Smooth muscle cell (in vitro differentiated cells): ENCODE measurements around the gene IL21R. TPM values are rescaled to one million over a fixed set of nuclear protein-coding genes. Genes with fewer than 3 reads are reported as not detected.

Source experiments
- DNase-seq: peaks from one replicate; lab custom pipeline; 2025; ENCODE audit not compliant: unreplicated experiment; lab: John Stamatoyannopoulos, UW
- H2AFZ ChIP-seq: fragments of 200-600 bp; sonication (generic); 2 replicates; pipeline ENCODE4 v1.6.0; 2016; ENCODE audit warnings: antibody characterized with exemption, low read depth, mild to moderate bottlenecking
- H3F3A ChIP-seq: fragments of 200-600 bp; sonication (generic); 2 replicates; pipeline ENCODE4 v1.6.0; 2017; ENCODE audit warnings: antibody characterized with exemption, low read depth
- H3K27ac ChIP-seq: fragments of 200-600 bp; sonication (generic); 2 replicates; pipeline ENCODE4 v1.5.1; 2016; ENCODE audit warnings: low read depth, mild to moderate bottlenecking
- H3K27me3 ChIP-seq: fragments of 200-600 bp; sonication (generic); 2 replicates; pipeline ENCODE4 v1.6.1; 2016; ENCODE audit warnings: low read depth, mild to moderate bottlenecking
- H3K36me3 ChIP-seq: fragments of 200-600 bp; sonication (generic); 2 replicates; pipeline ENCODE4 v1.5.1; 2016; ENCODE audit warnings: low read depth
- H3K4me1 ChIP-seq: fragments of 200-600 bp; sonication (generic); 2 replicates; pipeline ENCODE4 v1.5.1; 2016; ENCODE audit warnings: low read depth
- H3K4me2 ChIP-seq: fragments of 200-600 bp; sonication (generic); 2 replicates; pipeline ENCODE4 v1.6.0; 2016; ENCODE audit warnings: mild to moderate bottlenecking
- H3K4me3 ChIP-seq: fragments of 200-600 bp; sonication (generic); 2 replicates; pipeline ENCODE4 v1.5.1; 2016; ENCODE audit warnings: mild to moderate bottlenecking
- H3K79me2 ChIP-seq: fragments of 200-600 bp; sonication (generic); 2 replicates; pipeline ENCODE4 v1.6.0; 2016; ENCODE audit warnings: low read depth, mild to moderate bottlenecking
- H3K9ac ChIP-seq: fragments of 200-600 bp; sonication (generic); 2 replicates; pipeline ENCODE4 v1.6.0; 2016; ENCODE audit warnings: low read depth
- H3K9me3 ChIP-seq: fragments of 200-600 bp; sonication (generic); replicated peaks from 2 replicates; pipeline ENCODE4 v1.5.1; 2016; ENCODE audit warnings: low read depth
- H4K20me1 ChIP-seq: fragments of 200-600 bp; sonication (generic); 2 replicates; pipeline ENCODE4 v1.6.0; 2016; ENCODE audit warnings: low read depth
- WGBS: methylation state at CpG from one replicate; pipeline ENCODE4 v1.1.7; 2016; ENCODE audit warnings: low lambda C conversion rate; 5-methylcytosine and 5-hydroxymethylcytosine counted together
- polyA plus RNA-seq: library from polyadenylated mRNA; unstranded; fragments of >200 nt; fragmentation: Nextera tagmentation; extraction: Ambion mirVana; gene quantifications from 2 replicates; pipeline ENCODE4 v1.2.1, GENCODE V29; 2016
- total RNA-seq: library from RNA; depleted of rRNA; stranded (reverse); fragments of >200 nt; gene quantifications from 2 replicates; pipeline ENCODE4 v1.2.3, GENCODE V29; 2014
- TF ChIP-seq, protein P1 (sequence below): fragments of 200-600 bp; sonication (generic); IDR thresholded peaks from 2 replicates; pipeline ENCODE4 v1.5.1; 2017; ENCODE audit warnings: borderline replicate concordance, mild to moderate bottlenecking, antibody characterized with exemption; ENCODE audit not compliant: insufficient read depth, poor library complexity, severe bottlenecking

Gene IL21R
- total and polyA plus RNA-seq, 2 experiments from 2014 or later: not detected

- H3K36me3 ChIP-seq: peaks cover 9% of the 10 kb centered on the region
- TF ChIP-seq, protein P1, sequence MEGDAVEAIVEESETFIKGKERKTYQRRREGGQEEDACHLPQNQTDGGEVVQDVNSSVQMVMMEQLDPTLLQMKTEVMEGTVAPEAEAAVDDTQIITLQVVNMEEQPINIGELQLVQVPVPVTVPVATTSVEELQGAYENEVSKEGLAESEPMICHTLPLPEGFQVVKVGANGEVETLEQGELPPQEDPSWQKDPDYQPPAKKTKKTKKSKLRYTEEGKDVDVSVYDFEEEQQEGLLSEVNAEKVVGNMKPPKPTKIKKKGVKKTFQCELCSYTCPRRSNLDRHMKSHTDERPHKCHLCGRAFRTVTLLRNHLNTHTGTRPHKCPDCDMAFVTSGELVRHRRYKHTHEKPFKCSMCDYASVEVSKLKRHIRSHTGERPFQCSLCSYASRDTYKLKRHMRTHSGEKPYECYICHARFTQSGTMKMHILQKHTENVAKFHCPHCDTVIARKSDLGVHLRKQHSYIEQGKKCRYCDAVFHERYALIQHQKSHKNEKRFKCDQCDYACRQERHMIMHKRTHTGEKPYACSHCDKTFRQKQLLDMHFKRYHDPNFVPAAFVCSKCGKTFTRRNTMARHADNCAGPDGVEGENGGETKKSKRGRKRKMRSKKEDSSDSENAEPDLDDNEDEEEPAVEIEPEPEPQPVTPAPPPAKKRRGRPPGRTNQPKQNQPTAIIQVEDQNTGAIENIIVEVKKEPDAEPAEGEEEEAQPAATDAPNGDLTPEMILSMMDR: no peak
- no peaks in the 10 kb centered on the region for H3K4me1 ChIP-seq
- no peak overlapping the region for H3K27ac ChIP-seq
- H2AFZ ChIP-seq: no peak overlapping the region
- no peaks in the 10 kb centered on the region for H3K79me2 ChIP-seq
- no peaks in the 10 kb centered on the region for H3F3A ChIP-seq
- no peaks in the 10 kb centered on the region for H3K9me3 ChIP-seq
- no peak overlapping the region for H3K4me3 ChIP-seq
- H3K4me2 ChIP-seq: no peak overlapping the region
- no peaks in the 10 kb centered on the region for H4K20me1 ChIP-seq
- H3K9ac ChIP-seq: no peak overlapping the region
- no peaks in the 10 kb centered on the region for H3K27me3 ChIP-seq
- 97% methylated on average over 24 of the region's 24 CpGs for WGBS
- DNase-seq: no peak
Measured at GRCh38 chr16:27462846-27463682, 61.1 kb downstream of the IL21R start.

GRCh38 chr16:27463741-27464591, 62.0 kb downstream of the IL21R start:
- no peak overlapping the region for H3K4me3 ChIP-seq
- H3K9me3 ChIP-seq: no peaks in the 10 kb centered on the region
- no peaks in the 10 kb centered on the region for H3K27me3 ChIP-seq
- H3K9ac ChIP-seq: no peak overlapping the region
- H2AFZ ChIP-seq: no peak overlapping the region
- no peak overlapping the region for H3K27ac ChIP-seq
- WGBS: 98% methylated on average over 32 of the region's 32 CpGs
- no peaks in the 10 kb centered on the region for H4K20me1 ChIP-seq
- H3K36me3 ChIP-seq: peaks cover 12% of the 10 kb centered on the region
- TF ChIP-seq, protein P1: no peak
- no peak for DNase-seq
- no peaks in the 10 kb centered on the region for H3K79me2 ChIP-seq
- H3K4me1 ChIP-seq: no peaks in the 10 kb centered on the region
- no peak overlapping the region for H3K4me2 ChIP-seq
- no peaks in the 10 kb centered on the region for H3F3A ChIP-seq

DNA sequence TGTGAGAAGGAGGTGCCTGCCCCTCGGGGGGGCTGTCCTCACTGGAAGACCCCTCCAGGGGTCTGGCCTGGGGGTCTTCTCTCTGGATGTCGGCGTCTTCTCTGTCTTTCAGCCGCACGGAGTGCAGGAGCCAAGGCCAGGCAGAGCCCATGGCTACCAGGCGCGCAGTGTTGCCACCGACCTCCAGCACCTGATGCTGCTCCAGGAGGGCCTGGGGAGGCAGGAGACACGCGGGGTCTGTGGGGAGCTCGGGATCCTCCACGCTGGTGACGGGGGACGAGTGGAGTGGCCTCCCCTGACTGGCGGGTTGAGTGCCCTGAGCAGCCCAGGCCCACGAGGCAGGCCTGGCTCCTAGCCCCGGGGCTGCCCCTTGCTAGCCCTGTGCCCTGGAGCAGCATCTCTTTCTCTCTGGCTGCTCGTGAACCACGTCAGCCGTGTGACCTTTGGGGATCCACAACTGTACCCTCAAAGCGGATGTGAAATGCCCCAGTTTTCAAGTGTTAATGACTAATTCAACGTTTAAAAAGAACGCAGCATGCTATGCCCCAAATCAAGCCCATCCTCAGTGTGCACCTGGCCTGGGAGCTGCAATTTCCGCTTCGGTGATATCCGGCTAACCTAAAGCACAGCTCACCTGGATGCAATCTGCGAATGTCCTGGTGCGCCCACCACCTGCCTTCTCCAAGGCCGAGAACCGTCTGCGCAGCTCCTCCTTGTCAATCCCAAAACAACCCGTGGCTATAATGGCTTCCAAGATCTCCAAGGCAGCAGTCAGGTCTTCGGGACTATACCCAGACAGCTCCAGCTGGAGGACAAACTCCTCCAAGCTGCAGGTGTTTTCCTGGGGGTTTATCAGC, 62.9 kb downstream of the IL21R start:
- TF ChIP-seq, protein P1: no peak
- Histone ChIP-seq H3F3A (no peaks in the 10 kb centered on the region), H3K4me2 (no peak overlapping the region), H3K36me3 (peaks cover 12% of the 10 kb centered on the region), H3K27ac (no peak overlapping the region), H3K27me3 (no peaks in the 10 kb centered on the region), H3K79me2 (no peaks in the 10 kb centered on the region), H2AFZ (no peak overlapping the region), H3K9me3 (no peaks in the 10 kb centered on the region), H4K20me1 (no peaks in the 10 kb centered on the region), H3K4me1 (no peaks in the 10 kb centered on the region), H3K4me3 (no peak overlapping the region), H3K9ac (no peak overlapping the region)
- WGBS: 97% methylated on average over 27 of the region's 33 CpGs
- DNase-seq: no peak
